Stimulated activated CD4-positive, alpha-beta T cell treated with anti-CD3 and anti-CD28 coated beads, TNF-alpha, amount 100 ng/mL, for 48 hours (primary cell): ENCODE results near the gene BCAR3.

Experiments
- DNase-seq, 3 donors: peaks; one replicate each; pipeline ENCODE4 v3.0.0-alpha.2; 2020; ENCODE audit warnings: low read depth in 3 of 3

BCAR3 gene

DNA sequence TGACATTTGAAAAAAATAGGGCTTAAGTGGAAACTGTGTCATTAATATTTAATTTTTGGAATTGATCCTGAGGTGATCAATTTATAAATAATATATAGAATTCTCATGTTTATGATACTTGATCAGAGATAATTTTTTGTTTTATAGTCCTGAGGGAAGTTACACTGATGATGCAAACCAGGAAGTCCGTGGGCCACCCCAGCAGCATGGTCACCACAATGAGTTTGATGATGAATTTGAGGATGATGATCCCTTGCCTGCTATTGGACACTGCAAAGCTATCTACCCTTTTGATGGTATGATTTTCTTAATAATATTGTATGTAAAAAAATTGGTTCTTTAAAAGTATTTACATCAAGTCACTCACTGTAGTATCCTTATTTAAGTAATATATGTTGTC lies 132.5 kb downstream of the BCAR3 start:
- DNase-seq = no peak

DNA sequence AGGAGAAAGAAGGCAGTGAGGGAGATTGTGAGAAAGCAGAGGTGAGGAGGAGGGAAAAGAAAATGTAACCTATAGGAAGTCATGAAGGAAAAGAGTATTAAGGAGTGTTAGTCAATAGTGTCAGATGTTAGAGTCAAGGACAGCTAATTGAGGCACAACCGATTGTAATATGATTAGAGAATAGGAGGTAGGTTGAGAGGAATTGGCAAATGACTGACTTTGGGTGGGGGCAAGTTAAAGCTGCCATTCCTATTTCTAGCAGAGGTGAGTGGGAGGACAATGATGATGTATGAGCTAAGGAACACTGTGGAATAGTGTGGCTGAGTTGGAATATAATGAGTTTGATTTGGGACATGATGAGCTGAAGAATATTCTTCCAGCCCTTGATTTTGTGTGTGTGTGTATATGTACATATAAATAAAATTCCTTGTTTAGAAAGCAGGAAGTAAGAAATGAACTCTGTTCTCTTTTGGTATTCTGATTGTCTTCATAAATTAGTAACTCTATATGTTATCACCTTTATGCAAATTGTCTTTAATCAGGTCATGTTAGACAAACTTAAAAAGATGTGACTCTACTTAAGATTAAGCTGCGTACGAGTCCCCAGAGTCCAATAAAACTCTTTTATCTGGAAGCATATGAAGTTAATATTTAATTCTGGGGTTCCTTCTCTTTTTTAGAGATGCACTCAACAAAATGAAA lies 135.3 kb downstream of the BCAR3 start:
- DNase-seq = no peak

DNA sequence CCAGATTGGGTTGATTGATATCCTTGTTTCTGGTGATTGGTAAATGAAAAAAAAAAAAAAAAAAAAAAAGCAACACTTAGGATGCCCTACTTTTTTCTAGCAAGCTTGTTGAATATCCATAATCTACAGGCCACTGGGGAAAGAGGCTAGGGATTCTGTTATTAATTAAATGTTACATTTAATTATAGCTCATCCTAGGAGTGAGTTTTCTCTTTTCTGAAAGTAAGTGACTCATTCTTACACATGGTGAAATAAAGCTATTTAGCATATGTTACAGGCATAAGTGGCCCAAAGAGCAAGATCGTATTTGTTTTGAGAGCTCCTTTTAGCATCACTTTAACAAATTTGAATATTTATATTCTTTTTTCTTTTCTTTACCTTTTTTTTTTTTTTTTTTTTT lies 139.2 kb downstream of the BCAR3 start:
- no peak for DNase-seq

DNA sequence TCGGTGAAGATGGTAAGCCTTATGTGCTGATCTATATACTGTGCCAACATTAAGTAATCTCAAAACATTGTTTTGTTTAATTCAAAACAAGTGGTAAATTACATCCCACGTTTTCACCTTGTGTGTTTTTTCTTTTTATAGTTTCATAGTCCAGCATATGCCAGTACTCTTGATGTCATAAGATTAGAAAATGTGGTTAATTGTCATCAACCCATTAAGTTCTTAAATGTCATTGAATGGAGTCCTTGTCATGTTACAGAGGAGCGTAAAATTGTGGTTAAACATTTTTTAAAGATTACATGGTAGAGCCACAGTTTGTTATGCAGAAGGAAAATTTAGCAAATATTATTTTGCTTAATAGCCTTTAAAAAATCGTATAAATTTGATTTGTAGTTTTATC lies 140.6 kb downstream of the BCAR3 start:
- DNase-seq = no peak

GRCh38 chr1:93537924-93538323 lies 143.7 kb downstream of the BCAR3 start:
- DNase-seq = no peak

DNA sequence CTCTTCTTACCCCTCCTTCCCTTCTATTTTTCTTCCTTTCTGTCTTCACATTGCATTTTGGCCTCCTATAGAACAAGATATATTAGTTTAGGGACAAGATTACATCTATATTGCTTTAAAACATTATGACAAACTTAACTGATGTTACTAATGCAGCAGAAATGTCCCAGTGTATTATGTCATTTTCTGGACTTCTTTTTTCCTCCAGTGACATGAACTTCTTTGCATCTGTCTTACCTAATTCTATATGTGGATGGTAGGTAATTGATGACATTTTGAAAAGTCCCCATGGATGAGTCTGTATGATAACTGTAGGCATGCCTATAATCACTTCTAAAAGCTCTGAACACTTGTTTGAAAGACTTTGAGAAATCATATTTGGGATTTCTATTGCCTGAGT lies 144.2 kb downstream of the BCAR3 start:
- DNase-seq = no peak

DNA sequence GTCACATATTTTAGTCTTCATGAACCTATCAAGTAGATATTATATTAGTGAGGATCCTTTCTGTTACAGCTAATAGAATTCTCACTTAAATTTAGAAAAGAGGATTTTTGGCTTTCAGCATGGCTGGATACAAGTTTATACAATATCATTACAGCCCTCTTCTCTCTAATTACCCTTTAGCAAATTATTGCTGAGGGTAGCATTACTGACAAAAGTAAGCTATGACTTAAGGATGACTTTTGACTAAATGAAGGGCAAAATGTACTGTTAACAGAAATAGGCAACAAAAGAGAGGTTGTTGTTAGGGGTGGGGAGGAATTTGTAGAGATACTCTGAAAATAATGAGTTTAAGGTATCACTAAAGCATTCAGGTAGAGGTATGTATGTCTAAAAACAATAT lies 148.0 kb downstream of the BCAR3 start:
- DNase-seq = no peak

GRCh38 chr1:93532780-93533378 lies 148.8 kb downstream of the BCAR3 start:
- no peak for DNase-seq

DNA sequence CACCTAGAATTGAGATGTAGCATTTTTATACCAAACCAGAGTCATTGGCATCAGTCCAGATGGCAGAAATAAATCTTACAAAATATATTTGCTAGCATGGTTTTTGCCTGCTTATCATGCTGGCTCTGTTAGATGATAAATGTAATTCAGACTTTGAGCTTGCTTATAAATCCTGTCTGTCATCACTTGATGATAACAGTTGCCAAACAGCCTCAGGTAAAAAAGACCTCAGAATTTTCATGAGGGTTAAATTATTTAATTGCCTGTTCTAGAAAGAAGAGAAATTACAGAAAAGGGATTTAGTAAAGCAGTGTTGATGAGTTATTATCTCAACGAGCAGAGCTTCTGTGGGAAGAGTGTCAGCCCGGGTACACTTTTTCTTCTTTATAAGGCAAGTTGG lies 150.4 kb downstream of the BCAR3 start:
- no peak for DNase-seq

GRCh38 chr1:93528412-93528811 lies 153.2 kb downstream of the BCAR3 start:
- DNase-seq = no peak

GRCh38 chr1:93526431-93526830 lies 155.2 kb downstream of the BCAR3 start:
- DNase-seq = no peak

DNA sequence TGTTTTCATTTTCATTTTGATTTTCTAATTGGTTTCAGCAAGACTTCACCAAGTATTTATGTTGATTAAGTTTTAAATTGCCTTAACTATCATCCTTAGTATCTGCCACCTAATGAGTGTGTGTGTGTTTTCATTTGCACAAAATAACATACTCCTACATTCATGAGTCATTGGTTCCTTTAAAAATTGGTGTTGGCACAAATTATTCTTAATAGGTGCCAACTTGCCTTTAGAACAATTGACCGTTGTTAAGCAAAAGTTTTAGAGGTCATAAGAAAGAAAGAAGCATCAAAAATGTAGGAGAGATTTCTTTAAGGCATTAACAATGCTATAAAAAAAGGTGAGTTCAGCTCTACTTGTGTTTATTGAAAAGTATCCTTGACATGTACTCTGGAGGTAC lies 156.2 kb downstream of the BCAR3 start:
- DNase-seq = no peak

- DNase-seq = no peak
Observed at GRCh38 chr1:93522721-93523120, 158.9 kb downstream of the BCAR3 start.

GRCh38 chr1:93521618-93522017 lies 160.0 kb downstream of the BCAR3 start:
- no peak for DNase-seq

GRCh38 chr1:93519199-93519829 lies 162.3 kb downstream of the BCAR3 start:
- no peak for DNase-seq

GRCh38 chr1:93518516-93518915 lies 163.1 kb downstream of the BCAR3 start:
- no peak for DNase-seq

- DNase-seq = no peak
Observed at GRCh38 chr1:93516164-93516563, 165.5 kb downstream of the BCAR3 start.
